Caco-2 (cell line): Measurements from ENCODE around the gene LYRM2. TPM values are rescaled to one million over a fixed set of nuclear protein-coding genes. Genes with fewer than 3 reads are reported as not detected.

ENCODE experiments used
- BruUV-seq: library from RNA; stranded (reverse); fragments of 400-500 nt; replicated peaks from 2 replicates; lab custom pipeline; 2021; lab: Mats Ljungman, UMichigan
- CTCF ChIA-PET: fragments of 300-600 bp; sonication (Branson Sonifier 250); formaldehyde crosslinking; loops from one replicate; lab custom pipeline; 2022; ENCODE audit warnings: antibody characterized with exemption; lab: Charles Lee
- POLR2A ChIA-PET: fragments of 300-600 bp; sonication (Branson Sonifier 250); formaldehyde crosslinking; loops from one replicate; lab custom pipeline; 2022; ENCODE audit warnings: antibody characterized with exemption; lab: Charles Lee
- DNase-seq, 2 experiments: peaks; one replicate each; pipeline versions ENCODE4 v3.0.0 to v3.0.0-alpha.2; 2020 to 2022
- H3K27me3 ChIP-seq: replicated peaks from 2 replicates; pipeline ENCODE4 v1.6.0; 2011; ENCODE audit warnings: low read length; ENCODE audit not compliant: control insufficient read depth, insufficient read depth
- H3K36me3 ChIP-seq: 2 replicates; pipeline ENCODE4 v1.5.1; 2011; ENCODE audit warnings: low read length; ENCODE audit not compliant: control insufficient read depth, insufficient read depth
- H3K4me1 ChIP-seq: fragments of 250-450 bp; sonication (Bioruptor Pico); 2 replicates; pipeline ENCODE4 v1.5.1; 2020; ENCODE audit warnings: mild to moderate bottlenecking
- H3K4me3 ChIP-seq: 2 replicates; pipeline ENCODE4 v1.5.1; 2011; ENCODE audit warnings: low read depth, mild to moderate bottlenecking, control low read depth, low read length
- H3K9me3 ChIP-seq: fragments of 250-450 bp; sonication (Bioruptor Pico); 2 replicates; pipeline ENCODE4 v1.5.1; 2020; ENCODE audit warnings: mild to moderate bottlenecking, moderate library complexity
- H3K27ac Mint-ChIP-seq: one replicate; pipeline ENCODE4 v1.8.0; 2022; ENCODE audit warnings: mixed read lengths; ENCODE audit not compliant: unreplicated experiment
- H3K27me3 Mint-ChIP-seq: one replicate; pipeline ENCODE4 v1.8.0; 2022; ENCODE audit warnings: mixed read lengths; ENCODE audit not compliant: insufficient read depth, unreplicated experiment
- H3K36me3 Mint-ChIP-seq: one replicate; pipeline ENCODE4 v1.8.0; 2022; ENCODE audit warnings: mild to moderate bottlenecking, mixed read lengths; ENCODE audit not compliant: insufficient read depth, unreplicated experiment
- H3K4me1 Mint-ChIP-seq: one replicate; pipeline ENCODE4 v1.8.0; 2022; ENCODE audit warnings: low read depth, mixed read lengths; ENCODE audit not compliant: unreplicated experiment
- H3K4me3 Mint-ChIP-seq: one replicate; pipeline ENCODE4 v1.8.0; 2022; ENCODE audit warnings: mild to moderate bottlenecking, moderate library complexity, mixed read lengths; ENCODE audit not compliant: unreplicated experiment
- H3K9me3 Mint-ChIP-seq: one replicate; pipeline ENCODE4 v1.8.0; 2022; ENCODE audit warnings: mixed read lengths; ENCODE audit not compliant: unreplicated experiment
- intact Hi-C: fragments of 100-400 bp; cut with micrococcal nuclease; formaldehyde crosslinking; loops from one replicate; pipeline ENCODE4 v1.10.0; 2022; ENCODE audit not compliant: unreplicated experiment
- total RNA-seq: library from RNA; stranded (reverse); gene quantifications from 2 replicates; pipeline ENCODE4 v1.2.3, GENCODE V29; 2022
- TF ChIP-seq, protein P1 (sequence below), 2 experiments: fragments of 200-600 bp in 1 of 2; IDR thresholded peaks; 1 replicate in 1 of 2; 2 replicates in 1 of 2; pipeline versions ENCODE4 v1.5.1 to v1.8.0; 2011 to 2022; ENCODE audit warnings: antibody characterized with exemption in 1 of 2, control low read depth in 1 of 2, inconsistent platforms in 1 of 2, low read depth in 1 of 2, low read length in 1 of 2, mild to moderate bottlenecking in 1 of 2, moderate library complexity in 1 of 2; ENCODE audit not compliant: insufficient read depth in 1 of 2, severe bottlenecking in 1 of 2, unreplicated experiment in 1 of 2

The LYRM2 gene
- total RNA-seq, 1 experiment from 2014 or later: 40.9 TPM

DNA sequence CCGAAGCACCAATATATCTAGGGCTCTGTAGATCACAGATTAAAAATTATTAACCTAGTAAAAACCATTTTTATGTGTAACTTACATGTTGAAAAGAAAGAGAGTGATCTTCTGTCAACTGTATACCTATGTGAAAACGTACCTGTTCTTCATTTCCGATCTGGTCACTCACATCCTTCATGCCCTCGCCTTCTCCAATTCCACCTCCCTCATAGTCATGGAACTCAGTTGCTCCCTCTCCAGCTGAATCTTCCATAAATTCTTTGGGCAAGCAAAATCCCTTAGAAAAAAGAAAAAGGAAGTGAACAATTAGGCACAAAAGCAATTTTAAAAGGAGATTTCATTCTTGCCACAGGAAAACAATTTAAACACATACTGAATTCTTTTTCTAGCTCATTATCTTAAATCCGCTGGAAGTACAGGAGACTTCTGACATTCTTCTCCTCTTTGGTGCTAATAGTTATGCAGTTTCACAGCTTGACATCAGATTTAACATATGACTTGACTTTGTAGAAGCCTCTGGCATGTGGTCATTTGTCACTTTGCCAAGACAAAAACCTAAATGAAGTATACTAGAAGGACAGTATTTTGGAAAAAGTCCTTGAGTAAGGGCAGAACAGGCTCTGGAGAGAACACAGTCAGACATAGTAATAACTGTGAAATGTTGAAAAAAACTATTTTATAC lies 29.5 kb upstream of the LYRM2 start:
- H3K4me1 ChIP-seq: no peaks in the 10 kb centered on the region
- intact Hi-C loops: no loop called here
- no TSS peak for BruUV-seq
- Mint-ChIP-seq H3K27me3 (no peaks in the 10 kb centered on the region), H3K4me1 (no peaks in the 10 kb centered on the region), H3K27ac (no peak overlapping the region), H3K9me3 (no peaks in the 10 kb centered on the region), H3K4me3 (no peak overlapping the region), H3K36me3 (peaks cover 78% of the 10 kb centered on the region)
- POLR2A ChIA-PET: no interaction called here
- H3K36me3 ChIP-seq: no peaks in the 10 kb centered on the region; the same call in 1 of the 2 replicates
- no peak overlapping the region for H3K4me3 ChIP-seq
- no peak for DNase-seq
- no peaks in the 10 kb centered on the region for H3K27me3 ChIP-seq
- no peaks in the 10 kb centered on the region for H3K9me3 ChIP-seq
- CTCF ChIA-PET: interaction anchor here (0.5 kb wide), 1 partner anchor 1833 kb away, joined by 11 read pairs; no protein-coding TSS in a partner anchor
- TF ChIP-seq, protein P1, sequence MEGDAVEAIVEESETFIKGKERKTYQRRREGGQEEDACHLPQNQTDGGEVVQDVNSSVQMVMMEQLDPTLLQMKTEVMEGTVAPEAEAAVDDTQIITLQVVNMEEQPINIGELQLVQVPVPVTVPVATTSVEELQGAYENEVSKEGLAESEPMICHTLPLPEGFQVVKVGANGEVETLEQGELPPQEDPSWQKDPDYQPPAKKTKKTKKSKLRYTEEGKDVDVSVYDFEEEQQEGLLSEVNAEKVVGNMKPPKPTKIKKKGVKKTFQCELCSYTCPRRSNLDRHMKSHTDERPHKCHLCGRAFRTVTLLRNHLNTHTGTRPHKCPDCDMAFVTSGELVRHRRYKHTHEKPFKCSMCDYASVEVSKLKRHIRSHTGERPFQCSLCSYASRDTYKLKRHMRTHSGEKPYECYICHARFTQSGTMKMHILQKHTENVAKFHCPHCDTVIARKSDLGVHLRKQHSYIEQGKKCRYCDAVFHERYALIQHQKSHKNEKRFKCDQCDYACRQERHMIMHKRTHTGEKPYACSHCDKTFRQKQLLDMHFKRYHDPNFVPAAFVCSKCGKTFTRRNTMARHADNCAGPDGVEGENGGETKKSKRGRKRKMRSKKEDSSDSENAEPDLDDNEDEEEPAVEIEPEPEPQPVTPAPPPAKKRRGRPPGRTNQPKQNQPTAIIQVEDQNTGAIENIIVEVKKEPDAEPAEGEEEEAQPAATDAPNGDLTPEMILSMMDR (IDR thresholded peaks at IDR 0.05; ENCODE audit: insufficient read depth in 1 of 2, low read depth in 1 of 2, low read length in 1 of 2, severe bottlenecking in 1 of 2, unreplicated experiment in 1 of 2): no peak

DNA sequence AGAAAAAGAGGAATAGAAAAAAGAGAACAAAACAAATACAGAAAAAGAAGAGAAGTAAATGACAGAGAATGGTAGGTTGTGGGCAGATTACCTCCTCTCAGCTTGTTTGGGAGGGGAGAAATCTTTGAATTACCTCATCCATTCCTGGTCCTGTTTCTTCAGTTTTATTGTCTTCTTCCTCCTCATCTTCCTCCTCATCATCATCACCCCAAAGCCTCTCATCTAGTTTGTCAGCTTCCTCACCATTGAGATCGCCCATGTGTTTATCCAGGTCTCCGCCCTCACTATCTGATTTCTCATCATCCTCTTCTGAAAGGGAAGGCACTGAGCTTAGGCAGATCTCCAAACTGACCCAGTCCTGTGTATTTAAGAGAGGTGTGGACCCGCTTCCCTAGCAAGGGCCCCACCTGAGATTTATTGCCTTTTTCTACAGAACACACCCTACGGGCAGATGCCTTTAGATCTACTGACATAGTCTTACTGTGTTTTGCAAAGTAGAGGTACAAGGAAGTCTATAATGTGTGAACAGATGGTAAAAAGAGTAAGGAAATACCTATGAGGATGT lies 24.2 kb upstream of the LYRM2 start:
- no peaks in the 10 kb centered on the region for H3K9me3 ChIP-seq
- TF ChIP-seq, protein P1 (IDR thresholded peaks at IDR 0.05; ENCODE audit: insufficient read depth in 1 of 2, low read depth in 1 of 2, low read length in 1 of 2, severe bottlenecking in 1 of 2, unreplicated experiment in 1 of 2): no peak
- ChIA-PET CTCF (no interaction called here), POLR2A (no interaction called here)
- intact Hi-C loops: no loop called here
- BruUV-seq: no TSS peak
- Mint-ChIP-seq H3K4me1 (no peaks in the 10 kb centered on the region), H3K36me3 (peaks cover 87% of the 10 kb centered on the region), H3K27ac (no peak overlapping the region), H3K27me3 (no peaks in the 10 kb centered on the region), H3K4me3 (no peak overlapping the region), H3K9me3 (no peaks in the 10 kb centered on the region)
- no peak overlapping the region for H3K4me3 ChIP-seq
- no peaks in the 10 kb centered on the region for H3K27me3 ChIP-seq
- no peaks in the 10 kb centered on the region for H3K4me1 ChIP-seq
- no peak for DNase-seq
- no peaks in the 10 kb centered on the region; the same call in 1 of the 2 replicates for H3K36me3 ChIP-seq

GRCh38 chr6:89661559-89661958 lies 23.0 kb upstream of the LYRM2 start:
- H3K9me3 Mint-ChIP-seq: no peaks in the 10 kb centered on the region
- Histone ChIP-seq H3K36me3 (no peaks in the 10 kb centered on the region; the same call in 1 of the 2 replicates), H3K4me3 (no peak overlapping the region), H3K27me3 (no peaks in the 10 kb centered on the region), H3K4me1 (no peaks in the 10 kb centered on the region), H3K9me3 (no peaks in the 10 kb centered on the region)
- intact Hi-C loops: no loop called here
- POLR2A ChIA-PET: no interaction called here
- no peak for DNase-seq
- TF ChIP-seq, protein P1 (IDR thresholded peaks at IDR 0.05; ENCODE audit: insufficient read depth in 1 of 2, low read depth in 1 of 2, low read length in 1 of 2, severe bottlenecking in 1 of 2, unreplicated experiment in 1 of 2): no peak
- no peaks in the 10 kb centered on the region for H3K27me3 Mint-ChIP-seq
- CTCF ChIA-PET: no interaction called here
- no peak overlapping the region for H3K27ac Mint-ChIP-seq
- no peaks in the 10 kb centered on the region for H3K4me1 Mint-ChIP-seq
- H3K4me3 Mint-ChIP-seq: no peak overlapping the region
- peaks cover 91% of the 10 kb centered on the region for H3K36me3 Mint-ChIP-seq
- no TSS peak for BruUV-seq
